Activated naive CD4-positive, alpha-beta T cell treated with anti-CD3 and anti-CD28 coated beads for 36 hours (primary cell): Measurements from ENCODE around the gene TMED6. TPM values are rescaled to one million over a fixed set of nuclear protein-coding genes. Genes with fewer than 3 reads are reported as not detected.
"Not testable (repeated sequence)": the region's sequence is repeated elsewhere in the genome, so short reads cannot be mapped to it uniquely, and the experiment has no call there.

Source experiments
- CTCF ChIA-PET: fragments of 350-600 bp; sonication (Branson Sonifier 250); formaldehyde crosslinking; loops from one replicate; lab custom pipeline; 2021; ENCODE audit warnings: antibody characterized with exemption; lab: Charles Lee
- DNase-seq: peaks from one replicate; pipeline ENCODE4 v3.0.0-alpha.2; 2020
- H3K27ac Mint-ChIP-seq: one replicate; pipeline ENCODE4 v1.8.0; 2021; ENCODE audit warnings: mild to moderate bottlenecking, mixed read lengths
- H3K27me3 Mint-ChIP-seq: one replicate; pipeline ENCODE4 v1.8.0; 2021; ENCODE audit warnings: low read depth, mixed read lengths
- H3K36me3 Mint-ChIP-seq: one replicate; pipeline ENCODE4 v1.8.0; 2021; ENCODE audit warnings: low read depth, mixed read lengths
- H3K4me1 Mint-ChIP-seq: one replicate; pipeline ENCODE4 v1.8.0; 2021; ENCODE audit warnings: low read depth, mixed read lengths
- H3K4me3 Mint-ChIP-seq: one replicate; pipeline ENCODE4 v1.8.0; 2021; ENCODE audit warnings: mild to moderate bottlenecking, moderate library complexity, mixed read lengths
- H3K9me3 Mint-ChIP-seq: one replicate; pipeline ENCODE4 v1.8.0; 2021; ENCODE audit warnings: mixed read lengths
- intact Hi-C: fragments of 100-400 bp; cut with micrococcal nuclease; formaldehyde crosslinking; loops from one replicate; pipeline ENCODE4 v1.15.1; 2023
- total RNA-seq, 2 experiments: library from RNA; stranded (reverse); gene quantifications; one replicate each; pipeline ENCODE4 v1.2.3, GENCODE V29; 2021

The TMED6 gene
- total RNA-seq, 2 experiments from 2014 or later: 0.86 to 0.88 TPM

- no peaks in the 10 kb centered on the region for H3K27me3 Mint-ChIP-seq
- CTCF ChIA-PET: interaction anchor here (0.5 to 2.0 kb wide), 5 partner anchors 15 to 269 kb away, joined by 3 to 5 read pairs (median 3); partner anchors contain the start of genes COG8 and NIP7
- H3K4me3 Mint-ChIP-seq: no peak overlapping the region
- H3K4me1 Mint-ChIP-seq: peaks cover 49% of the 10 kb centered on the region
- H3K36me3 Mint-ChIP-seq: peaks cover 47% of the 10 kb centered on the region
- H3K9me3 Mint-ChIP-seq: no peaks in the 10 kb centered on the region
- intact Hi-C loops: no loop called here
- H3K27ac Mint-ChIP-seq: peak overlapping the region; percentile 80
- DNase-seq: no peak
Measured at GRCh38 chr16:69378760-69379159, 27.2 kb upstream of the TMED6 start.

- Mint-ChIP-seq H3K36me3 (peaks cover 44% of the 10 kb centered on the region), H3K4me1 (peaks cover 45% of the 10 kb centered on the region), H3K27ac (peak overlapping the region; percentile 80), H3K4me3 (no peak overlapping the region), H3K27me3 (no peaks in the 10 kb centered on the region), H3K9me3 (no peaks in the 10 kb centered on the region)
- intact Hi-C loops: no loop called here
- DNase-seq: no peak
- CTCF ChIA-PET: interaction anchor here (0.7 to 1.0 kb wide), 2 partner anchors 15 to 268 kb away, joined by 3 to 5 read pairs; no protein-coding TSS in a partner anchor
Measured at GRCh38 chr16:69378036-69378435, 26.4 kb upstream of the TMED6 start.

GRCh38 chr16:69376393-69377059 is 24.9 kb upstream of the TMED6 start:
- H3K27ac Mint-ChIP-seq: no peak overlapping the region
- peaks cover 37% of the 10 kb centered on the region for H3K36me3 Mint-ChIP-seq
- peaks cover 35% of the 10 kb centered on the region for H3K4me1 Mint-ChIP-seq
- CTCF ChIA-PET: no interaction called here
- no peaks in the 10 kb centered on the region for H3K27me3 Mint-ChIP-seq
- H3K4me3 Mint-ChIP-seq: no peak overlapping the region
- H3K9me3 Mint-ChIP-seq: no peaks in the 10 kb centered on the region
- DNase-seq: no peak
- intact Hi-C loops: no loop called here

- Mint-ChIP-seq H3K9me3 (no peaks in the 10 kb centered on the region), H3K36me3 (peaks cover 41% of the 10 kb centered on the region), H3K27ac (no peak overlapping the region), H3K4me3 (no peak overlapping the region), H3K27me3 (no peaks in the 10 kb centered on the region), H3K4me1 (peaks cover 9% of the 10 kb centered on the region)
- DNase-seq: no peak
- intact Hi-C loops: no loop called here
- CTCF ChIA-PET: interaction anchor here (0.6 to 0.7 kb wide), 2 partner anchors 23 to 178 kb away, joined by 3 read pairs; no protein-coding TSS in a partner anchor
Measured at GRCh38 chr16:69373019-69373418, 21.4 kb upstream of the TMED6 start.

- intact Hi-C loops: no loop called here
- Mint-ChIP-seq H3K4me3 (no peak overlapping the region), H3K9me3 (no peaks in the 10 kb centered on the region), H3K36me3 (peaks cover 41% of the 10 kb centered on the region), H3K4me1 (peaks cover 10% of the 10 kb centered on the region), H3K27me3 (no peaks in the 10 kb centered on the region), H3K27ac (no peak overlapping the region)
- DNase-seq: no peak
- CTCF ChIA-PET: interaction anchor here (0.7 kb wide), 1 partner anchor 339 kb away, joined by 3 read pairs; no protein-coding TSS in a partner anchor
Measured at GRCh38 chr16:69371564-69371963, 20.0 kb upstream of the TMED6 start.

- Mint-ChIP-seq H3K27ac (no peak overlapping the region), H3K4me3 (no peak overlapping the region), H3K36me3 (peaks cover 46% of the 10 kb centered on the region), H3K27me3 (no peaks in the 10 kb centered on the region), H3K9me3 (no peaks in the 10 kb centered on the region), H3K4me1 (peaks cover 15% of the 10 kb centered on the region)
- no peak for DNase-seq
- CTCF ChIA-PET: no interaction called here
- intact Hi-C loops: no loop called here
Measured at GRCh38 chr16:69368866-69369265, 17.3 kb upstream of the TMED6 start.

GRCh38 chr16:69367980-69368379 is 16.4 kb upstream of the TMED6 start:
- intact Hi-C loops: no loop called here
- H3K27ac Mint-ChIP-seq: no peak overlapping the region
- H3K4me3 Mint-ChIP-seq: no peak overlapping the region
- peaks cover 47% of the 10 kb centered on the region for H3K36me3 Mint-ChIP-seq
- H3K4me1 Mint-ChIP-seq: peaks cover 12% of the 10 kb centered on the region
- H3K9me3 Mint-ChIP-seq: no peaks in the 10 kb centered on the region
- DNase-seq: no peak
- CTCF ChIA-PET: no interaction called here
- no peaks in the 10 kb centered on the region for H3K27me3 Mint-ChIP-seq

GRCh38 chr16:69366431-69366830 is 14.8 kb upstream of the TMED6 start:
- H3K4me3 Mint-ChIP-seq: no peak overlapping the region
- CTCF ChIA-PET: interaction anchor here (0.6 kb wide), 1 partner anchor 77 kb away, joined by 3 read pairs; no protein-coding TSS in a partner anchor
- H3K27me3 Mint-ChIP-seq: no peaks in the 10 kb centered on the region
- DNase-seq: no peak
- H3K4me1 Mint-ChIP-seq: peaks cover 12% of the 10 kb centered on the region
- intact Hi-C loops: no loop called here
- no peaks in the 10 kb centered on the region for H3K9me3 Mint-ChIP-seq
- peaks cover 48% of the 10 kb centered on the region for H3K36me3 Mint-ChIP-seq
- H3K27ac Mint-ChIP-seq: no peak overlapping the region

- peaks cover 48% of the 10 kb centered on the region for H3K36me3 Mint-ChIP-seq
- intact Hi-C loops: no loop called here
- H3K9me3 Mint-ChIP-seq: no peaks in the 10 kb centered on the region
- peak overlapping the region; percentile 53 for H3K27ac Mint-ChIP-seq
- CTCF ChIA-PET: no interaction called here
- H3K27me3 Mint-ChIP-seq: no peaks in the 10 kb centered on the region
- DNase-seq: no peak
- H3K4me3 Mint-ChIP-seq: no peak overlapping the region
- H3K4me1 Mint-ChIP-seq: peaks cover 12% of the 10 kb centered on the region
Measured at GRCh38 chr16:69365901-69366300, 14.3 kb upstream of the TMED6 start.

- CTCF ChIA-PET: interaction anchor here (0.5 kb wide), 1 partner anchor 430 kb away, joined by 3 read pairs; no protein-coding TSS in a partner anchor
- Mint-ChIP-seq H3K27ac (no peak overlapping the region), H3K36me3 (peaks cover 35% of the 10 kb centered on the region), H3K27me3 (no peaks in the 10 kb centered on the region), H3K4me1 (peaks cover 12% of the 10 kb centered on the region), H3K4me3 (no peak overlapping the region), H3K9me3 (no peaks in the 10 kb centered on the region)
- DNase-seq: no peak
- intact Hi-C loops: no loop called here
Measured at GRCh38 chr16:69364088-69364487, 12.5 kb upstream of the TMED6 start.

GRCh38 chr16:69363281-69363717 is 11.7 kb upstream of the TMED6 start:
- intact Hi-C loops: no loop called here
- CTCF ChIA-PET: no interaction called here
- Mint-ChIP-seq H3K27me3 (no peaks in the 10 kb centered on the region), H3K4me1 (peaks cover 12% of the 10 kb centered on the region), H3K27ac (no peak overlapping the region), H3K4me3 (no peak overlapping the region), H3K9me3 (no peaks in the 10 kb centered on the region), H3K36me3 (peaks cover 32% of the 10 kb centered on the region)
- no peak for DNase-seq

- CTCF ChIA-PET, H3K4me1 Mint-ChIP-seq, H3K27me3 Mint-ChIP-seq, H3K4me3 Mint-ChIP-seq, intact Hi-C loops, H3K27ac Mint-ChIP-seq, H3K9me3 Mint-ChIP-seq, DNase-seq: not testable (repeated sequence)
- peaks cover 27% of the 10 kb centered on the region for H3K36me3 Mint-ChIP-seq
Measured at GRCh38 chr16:69360070-69360469, 8.5 kb upstream of the TMED6 start.
